Ammon's horn (tissue), 1 donor: ENCODE results near the gene RANBP1.
"Not testable (repeated sequence)": the region's sequence is repeated elsewhere in the genome, so short reads cannot be mapped to it uniquely, and the experiment has no call there.

Experiments used
- DNase-seq: peaks from one replicate; pipeline ENCODE4 v3.0.0-alpha.2; 2016; ENCODE audit warnings: low spot score

RANBP1 gene

GRCh38 chr22:20152464-20152890 is 36.6 kb downstream of the RANBP1 start:
- no peak for DNase-seq

GRCh38 chr22:20153945-20154344 is 38.0 kb downstream of the RANBP1 start:
- DNase-seq, result no peak

- DNase-seq, result no peak
Measured at GRCh38 chr22:20154602-20155187, 38.8 kb downstream of the RANBP1 start.

- DNase-seq, result peak; percentile 88
Measured at GRCh38 chr22:20155330-20156041, 39.6 kb downstream of the RANBP1 start.

GRCh38 chr22:20156042-20156389 is 40.1 kb downstream of the RANBP1 start:
- DNase-seq, result no peak

GRCh38 chr22:20156611-20157429 is 40.9 kb downstream of the RANBP1 start:
- DNase-seq, result peak; percentile 87

GRCh38 chr22:20157430-20158183 is 41.7 kb downstream of the RANBP1 start:
- no peak for DNase-seq

GRCh38 chr22:20158391-20159036 is 42.6 kb downstream of the RANBP1 start:
- DNase-seq, result no peak

- no peak for DNase-seq
Measured at GRCh38 chr22:20159076-20159475, 43.2 kb downstream of the RANBP1 start.

- not testable (repeated sequence) for DNase-seq
Measured at GRCh38 chr22:20159531-20159930, 43.6 kb downstream of the RANBP1 start.

GRCh38 chr22:20160041-20160440 is 44.1 kb downstream of the RANBP1 start:
- DNase-seq, result no peak

- DNase-seq, result no peak
Measured at GRCh38 chr22:20164863-20165262, 49.0 kb downstream of the RANBP1 start.

GRCh38 chr22:20165421-20165820 is 49.5 kb downstream of the RANBP1 start:
- DNase-seq, result no peak

- no peak for DNase-seq
Measured at GRCh38 chr22:20165913-20166312, 50.0 kb downstream of the RANBP1 start.

- DNase-seq, result no peak
Measured at GRCh38 chr22:20166703-20167102, 50.8 kb downstream of the RANBP1 start.

- no peak for DNase-seq
Measured at GRCh38 chr22:20167643-20168322, 51.9 kb downstream of the RANBP1 start.

GRCh38 chr22:20169253-20169822 is 53.4 kb downstream of the RANBP1 start:
- DNase-seq, result no peak

- DNase-seq, result no peak
Measured at GRCh38 chr22:20170170-20170569, 54.3 kb downstream of the RANBP1 start.

GRCh38 chr22:20171288-20172140 is 55.6 kb downstream of the RANBP1 start:
- DNase-seq, result no peak

- DNase-seq, result no peak
Measured at GRCh38 chr22:20172141-20172613, 56.3 kb downstream of the RANBP1 start.
